HG03342 (cell line): ENCODE measurements around the gene GPC3.

Source experiments
- ATAC-seq: cut with Tn5 transposase; IDR thresholded peaks from one replicate; pipeline ENCODE4 v1.9.1; 2021; ENCODE audit warnings: mild to moderate bottlenecking, moderate library complexity; ENCODE audit not compliant: unreplicated experiment

Gene GPC3

GRCh38 chrX:133706890-133707289 lies 278.5 kb downstream of the GPC3 start:
- ATAC-seq = no peak

DNA sequence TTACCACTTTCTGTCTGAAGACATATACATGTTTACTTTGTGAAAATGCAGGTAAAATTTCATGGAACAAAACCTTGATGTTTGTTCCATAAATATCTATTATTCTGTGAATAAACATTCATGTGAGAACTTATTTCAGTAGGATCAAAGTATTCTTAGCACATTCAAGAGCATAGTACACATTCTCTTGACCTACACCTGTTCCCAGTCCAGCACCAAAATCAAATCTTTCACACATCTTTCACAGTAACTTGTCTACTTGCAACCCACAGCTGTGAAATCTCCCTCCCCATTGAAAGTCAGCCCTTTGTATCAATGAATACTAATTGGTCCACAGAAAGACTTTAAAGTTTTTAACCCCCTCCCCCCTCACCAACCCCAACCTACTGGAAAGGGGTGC lies 283.2 kb downstream of the GPC3 start:
- no peak for ATAC-seq

- no peak for ATAC-seq
Observed at GRCh38 chrX:133699023-133699728, 286.2 kb downstream of the GPC3 start.

DNA sequence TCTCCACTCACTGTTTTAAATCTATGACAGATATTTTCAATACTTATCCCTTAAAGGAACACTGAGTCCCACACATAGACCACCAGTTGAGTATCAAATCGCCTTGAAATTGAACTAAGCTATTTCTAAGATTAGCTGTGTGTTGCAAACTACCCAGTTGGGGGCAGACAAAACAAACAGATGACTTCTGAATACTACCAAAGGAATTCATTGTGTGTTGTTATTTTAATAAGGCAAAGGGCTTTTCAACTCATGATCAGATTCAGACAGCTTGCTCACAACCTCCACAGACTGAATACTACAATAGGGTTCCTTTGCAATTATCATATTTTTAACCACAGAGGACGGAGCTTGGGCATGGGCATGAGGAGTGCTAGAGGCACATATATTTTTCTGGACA lies 287.1 kb downstream of the GPC3 start:
- no peak for ATAC-seq

DNA sequence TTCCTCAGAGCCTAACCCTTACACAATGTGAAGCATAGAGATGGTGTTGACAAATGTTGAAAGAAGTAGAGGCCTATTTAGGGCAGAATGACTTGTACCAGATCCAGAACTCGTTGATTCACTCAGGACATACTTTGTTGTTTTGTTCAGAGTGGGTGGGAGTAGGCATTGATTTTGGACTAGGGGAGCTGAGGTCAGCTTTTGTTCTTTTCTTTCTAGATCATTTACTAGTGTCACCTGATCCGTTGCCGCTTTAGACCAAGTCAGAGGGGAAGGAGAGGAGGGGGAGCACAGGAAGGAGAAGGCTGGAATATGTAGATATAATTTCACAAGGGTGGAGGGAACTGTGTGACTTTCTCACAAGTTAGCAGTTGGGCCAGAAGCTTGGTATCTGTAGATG lies 287.7 kb downstream of the GPC3 start:
- ATAC-seq = no peak

GRCh38 chrX:133689997-133690599 lies 295.3 kb downstream of the GPC3 start:
- ATAC-seq = no peak

DNA sequence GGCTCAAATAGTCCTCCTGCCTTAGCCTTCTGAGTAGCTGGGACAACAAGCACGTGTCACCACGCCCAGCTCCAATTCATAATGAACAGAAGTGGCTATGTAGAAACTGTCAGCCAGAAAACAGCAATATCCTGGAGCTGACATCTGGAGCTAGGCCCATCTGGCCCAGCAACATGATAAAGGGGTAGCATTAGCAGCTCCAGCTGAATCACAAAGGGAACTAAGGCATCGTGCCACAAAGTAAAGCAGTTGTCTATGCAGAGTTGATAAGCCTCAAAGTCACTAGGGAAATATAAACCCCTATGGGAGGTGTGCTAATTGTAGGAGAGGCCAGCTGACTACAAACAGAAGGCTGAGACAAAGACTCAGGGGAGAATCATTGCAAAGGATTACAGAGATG lies 299.6 kb downstream of the GPC3 start:
- no peak for ATAC-seq

DNA sequence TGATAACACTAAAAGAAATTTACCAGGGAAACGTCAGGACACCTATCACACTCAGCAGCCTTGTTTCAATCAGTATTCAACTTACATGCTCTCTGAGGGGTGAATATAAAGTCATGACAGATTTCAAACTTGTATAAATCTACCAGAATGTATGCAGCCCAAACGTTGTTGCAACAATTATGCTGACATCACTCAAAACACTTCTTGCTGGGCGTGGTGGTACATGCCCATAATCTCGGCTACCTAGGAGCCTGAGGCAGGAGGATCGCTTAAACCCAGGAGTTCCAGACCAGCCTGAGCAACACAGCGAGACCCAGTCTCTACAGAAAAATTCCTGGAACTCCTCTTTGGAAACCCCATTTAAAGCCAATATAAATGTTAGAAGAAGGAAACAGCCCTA lies 303.5 kb downstream of the GPC3 start:
- no peak for ATAC-seq

DNA sequence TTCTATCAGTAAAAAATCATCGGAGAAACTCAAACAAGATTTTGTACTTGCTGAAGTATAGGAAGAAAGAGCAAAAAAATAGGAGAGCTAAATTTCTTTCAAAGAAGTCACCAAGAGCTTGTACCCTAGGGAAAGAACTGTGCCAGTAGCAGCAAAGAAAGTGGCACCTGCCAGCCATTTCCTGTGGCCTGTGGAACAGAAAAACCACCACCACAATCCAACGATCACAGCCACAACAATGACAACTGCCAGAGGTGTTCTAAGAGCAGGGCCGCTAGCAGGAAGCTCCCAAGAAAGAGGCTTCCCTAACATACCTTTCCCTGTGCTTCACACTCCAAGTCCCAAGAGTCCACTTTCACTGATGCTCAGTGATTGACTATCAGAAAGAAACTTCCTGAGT lies 304.0 kb downstream of the GPC3 start:
- ATAC-seq = no peak

- no peak for ATAC-seq
Observed at GRCh38 chrX:133677123-133678063, 308.0 kb downstream of the GPC3 start.

- ATAC-seq = no peak
Observed at GRCh38 chrX:133676344-133677122, 308.9 kb downstream of the GPC3 start.

GRCh38 chrX:133674726-133675470 lies 310.5 kb downstream of the GPC3 start:
- ATAC-seq = no peak

DNA sequence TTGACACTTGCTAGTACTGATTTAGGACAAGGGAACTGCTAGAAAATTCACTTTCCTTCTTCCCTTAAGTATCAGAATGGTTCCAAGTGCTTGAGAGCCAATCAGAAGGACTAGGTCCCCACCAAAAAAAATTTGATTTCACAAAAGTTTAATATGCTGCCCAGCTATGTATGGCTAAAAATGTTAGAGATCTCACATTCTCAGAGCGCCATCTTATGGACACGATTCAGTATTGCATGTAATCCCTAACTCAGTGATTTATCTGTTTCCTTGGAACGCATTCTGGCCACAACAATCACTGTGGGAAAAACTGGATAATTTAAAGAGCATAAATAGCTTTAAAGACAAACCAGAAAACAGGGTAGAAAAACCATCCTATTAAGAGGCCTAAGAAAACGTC lies 315.0 kb downstream of the GPC3 start:
- ATAC-seq = no peak

DNA sequence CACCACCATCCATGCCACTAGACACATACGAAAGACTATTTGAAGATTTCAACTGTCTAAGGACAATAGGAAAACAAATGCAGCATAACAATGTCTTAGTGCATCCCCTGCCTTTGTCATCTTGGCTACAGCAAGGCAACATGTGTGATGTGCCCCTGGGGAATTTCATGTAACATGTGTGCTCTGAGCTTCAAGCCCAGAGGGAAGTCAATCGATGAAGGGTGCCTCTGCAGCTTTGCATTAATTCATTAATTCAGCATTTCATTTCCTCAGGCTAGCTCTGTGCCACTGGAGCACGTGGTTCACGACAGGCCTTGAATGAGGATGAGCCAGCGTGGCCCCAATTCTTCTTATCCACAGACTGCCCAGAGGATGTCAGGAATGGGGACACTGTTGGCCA lies 316.2 kb downstream of the GPC3 start:
- no peak for ATAC-seq

- ATAC-seq = no peak
Observed at GRCh38 chrX:133668225-133668931, 317.0 kb downstream of the GPC3 start.

- no peak for ATAC-seq
Observed at GRCh38 chrX:133666256-133666655, 319.1 kb downstream of the GPC3 start.

GRCh38 chrX:133661962-133662839 lies 323.2 kb downstream of the GPC3 start:
- no peak for ATAC-seq

GRCh38 chrX:133660281-133660680 lies 325.1 kb downstream of the GPC3 start:
- ATAC-seq = no peak
